PC-9 (cell line): ENCODE measurements around the gene PSKH1. TPM values are rescaled to one million over a fixed set of nuclear protein-coding genes. Genes with fewer than 3 reads are reported as not detected.
A peak's percentile ranks its signal among the peaks of the same experiment; 100 is the strongest.

Experiments
- BruUV-seq: library from RNA; stranded (reverse); fragments of 400-500 nt; replicated peaks from 2 replicates; lab custom pipeline; 2021; lab: Mats Ljungman, UMichigan
- CTCF ChIA-PET: fragments of 300-600 bp; sonication (Branson Sonifier 250); formaldehyde crosslinking; loops from one replicate; lab custom pipeline; 2022; ENCODE audit warnings: antibody characterized with exemption; lab: Charles Lee
- POLR2A ChIA-PET: fragments of 300-600 bp; sonication (Branson Sonifier 250); formaldehyde crosslinking; loops from one replicate; lab custom pipeline; 2022; ENCODE audit warnings: antibody characterized with exemption; ENCODE audit not compliant: unreplicated experiment; lab: Charles Lee
- DNase-seq, 2 experiments: peaks; one replicate each; pipeline versions ENCODE4 v3.0.0 to v3.0.0-alpha.2; 2015 to 2022; ENCODE audit warnings: mixed read lengths in 1 of 2
- H2AFZ ChIP-seq: fragments of 200-600 bp; sonication (generic); 2 replicates; pipeline ENCODE4 v1.8.1; 2017; ENCODE audit warnings: antibody characterized with exemption
- H3F3A ChIP-seq: fragments of 200-600 bp; sonication (generic); 2 replicates; pipeline ENCODE4 v1.8.1; 2017; ENCODE audit warnings: antibody characterized with exemption, mild to moderate bottlenecking, low read depth; ENCODE audit not compliant: insufficient read depth
- H3K27ac ChIP-seq: fragments of 200-600 bp; sonication (generic); 2 replicates; pipeline ENCODE4 v1.6.1; 2016; ENCODE audit warnings: mixed run types
- H3K27me3 ChIP-seq: fragments of 200-600 bp; sonication (generic); 2 replicates; pipeline ENCODE4 v1.6.1; 2016; ENCODE audit warnings: low read depth, mixed run types; ENCODE audit not compliant: insufficient read depth
- H3K36me3 ChIP-seq: fragments of 200-600 bp; sonication (generic); 2 replicates; pipeline ENCODE4 v1.6.1; 2016; ENCODE audit warnings: low read depth, mixed run types
- H3K4me1 ChIP-seq: fragments of 200-600 bp; sonication (generic); replicated peaks from 2 replicates; pipeline ENCODE4 v1.6.1; 2016; ENCODE audit warnings: mixed run types; ENCODE audit not compliant: insufficient read depth
- H3K4me2 ChIP-seq: fragments of 200-600 bp; sonication (generic); 2 replicates; pipeline ENCODE4 v1.6.1; 2017; ENCODE audit warnings: mixed run types
- H3K4me3 ChIP-seq: fragments of 200-600 bp; sonication (generic); 2 replicates; pipeline ENCODE4 v1.6.1; 2016; ENCODE audit warnings: mixed run types
- H3K79me2 ChIP-seq: fragments of 200-600 bp; sonication (generic); 2 replicates; pipeline ENCODE4 v1.6.1; 2017; ENCODE audit warnings: low read depth, mixed run types
- H3K9me2 ChIP-seq: fragments of 200-600 bp; sonication (generic); 2 replicates; pipeline ENCODE4 v1.8.1; 2017; ENCODE audit warnings: mild to moderate bottlenecking; ENCODE audit not compliant: insufficient read depth
- H3K9me3 ChIP-seq: fragments of 200-600 bp; sonication (generic); 2 replicates; pipeline ENCODE4 v1.8.1; 2016; ENCODE audit warnings: low read depth; ENCODE audit not compliant: insufficient read depth
- H4K20me1 ChIP-seq: fragments of 200-600 bp; sonication (generic); 2 replicates; pipeline ENCODE4 v1.8.1; 2017; ENCODE audit not compliant: insufficient read depth
- EZH2 ChIP-seq: fragments of 200-600 bp; sonication (generic); IDR thresholded peaks from 2 replicates; pipeline ENCODE4 v1.8.0; 2017; ENCODE audit warnings: antibody characterized with exemption, low read depth
- intact Hi-C: fragments of 100-400 bp; cut with micrococcal nuclease; formaldehyde crosslinking; loops from one replicate; pipeline ENCODE4 v1.10.0; 2022; ENCODE audit not compliant: unreplicated experiment
- total RNA-seq: library from RNA; stranded (reverse); gene quantifications from 2 replicates; pipeline ENCODE4 v1.2.3, GENCODE V29; 2021
- TF ChIP-seq, protein P1 (sequence below): fragments of 200-600 bp; sonication (generic); conservative IDR thresholded peaks from 2 replicates; pipeline ENCODE4 v1.6.1; 2017; ENCODE audit warnings: mixed run types, antibody characterized with exemption, mild to moderate bottlenecking, moderate library complexity

Gene PSKH1
- total RNA-seq, 1 experiment from 2014 or later: 25.8 TPM

GRCh38 chr16:67932462-67932840 is 39.4 kb downstream of the PSKH1 start:
- CTCF ChIA-PET: no interaction called here
- no peak for DNase-seq
- intact Hi-C loops: no loop called here
- Histone ChIP-seq H3K27me3 (no peaks in the 10 kb centered on the region), H3K9me3 (no peaks in the 10 kb centered on the region), H3K27ac (no peak overlapping the region), H3K36me3 (no peaks in the 10 kb centered on the region), H3K4me1 (peaks cover 6% of the 10 kb centered on the region; the same call in 1 of the 2 replicates), H3F3A (peaks cover 6% of the 10 kb centered on the region; the same call in 1 of the 2 replicates), H3K9me2 (no peaks in the 10 kb centered on the region), H3K79me2 (peaks cover 17% of the 10 kb centered on the region), H3K4me3 (no peak overlapping the region), H2AFZ (no peak overlapping the region), H3K4me2 (no peak overlapping the region), H4K20me1 (peaks cover 10% of the 10 kb centered on the region)
- TF ChIP-seq, protein P1, sequence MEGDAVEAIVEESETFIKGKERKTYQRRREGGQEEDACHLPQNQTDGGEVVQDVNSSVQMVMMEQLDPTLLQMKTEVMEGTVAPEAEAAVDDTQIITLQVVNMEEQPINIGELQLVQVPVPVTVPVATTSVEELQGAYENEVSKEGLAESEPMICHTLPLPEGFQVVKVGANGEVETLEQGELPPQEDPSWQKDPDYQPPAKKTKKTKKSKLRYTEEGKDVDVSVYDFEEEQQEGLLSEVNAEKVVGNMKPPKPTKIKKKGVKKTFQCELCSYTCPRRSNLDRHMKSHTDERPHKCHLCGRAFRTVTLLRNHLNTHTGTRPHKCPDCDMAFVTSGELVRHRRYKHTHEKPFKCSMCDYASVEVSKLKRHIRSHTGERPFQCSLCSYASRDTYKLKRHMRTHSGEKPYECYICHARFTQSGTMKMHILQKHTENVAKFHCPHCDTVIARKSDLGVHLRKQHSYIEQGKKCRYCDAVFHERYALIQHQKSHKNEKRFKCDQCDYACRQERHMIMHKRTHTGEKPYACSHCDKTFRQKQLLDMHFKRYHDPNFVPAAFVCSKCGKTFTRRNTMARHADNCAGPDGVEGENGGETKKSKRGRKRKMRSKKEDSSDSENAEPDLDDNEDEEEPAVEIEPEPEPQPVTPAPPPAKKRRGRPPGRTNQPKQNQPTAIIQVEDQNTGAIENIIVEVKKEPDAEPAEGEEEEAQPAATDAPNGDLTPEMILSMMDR: no peak
- no peak for TF ChIP-seq EZH2
- POLR2A ChIA-PET: no interaction called here
- BruUV-seq: no TSS peak

DNA sequence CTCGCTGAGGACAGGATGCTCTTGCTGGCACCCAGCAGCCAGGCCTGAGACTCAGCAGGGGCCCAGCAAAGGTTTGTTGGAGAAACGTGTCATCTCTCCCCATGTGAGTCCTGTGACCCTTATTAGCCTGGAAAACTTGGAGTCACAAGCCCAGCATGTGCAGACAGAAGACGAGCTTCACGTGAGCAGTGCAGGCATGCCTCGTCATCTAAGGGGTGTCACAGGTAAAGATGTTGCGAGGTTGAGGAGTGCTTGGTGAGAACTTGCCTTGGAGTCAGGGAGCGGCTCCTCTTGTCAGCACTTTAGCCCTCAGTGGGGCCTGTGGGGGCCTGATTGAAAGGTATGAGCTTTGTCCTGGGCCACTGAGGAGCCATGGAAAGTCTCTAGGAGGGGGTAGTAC is 40.8 kb downstream of the PSKH1 start:
- Histone ChIP-seq H3K27me3 (no peaks in the 10 kb centered on the region), H4K20me1 (peaks cover 1% of the 10 kb centered on the region; the same call in 1 of the 2 replicates), H3K27ac (no peak overlapping the region), H3K9me3 (no peaks in the 10 kb centered on the region), H2AFZ (no peak overlapping the region), H3K79me2 (peaks cover 18% of the 10 kb centered on the region), H3K36me3 (no peaks in the 10 kb centered on the region), H3K4me3 (no peak overlapping the region), H3K4me2 (no peak overlapping the region), H3K9me2 (no peaks in the 10 kb centered on the region), H3F3A (peaks cover 9% of the 10 kb centered on the region; the same call in 1 of the 2 replicates), H3K4me1 (peaks cover 6% of the 10 kb centered on the region; the same call in 1 of the 2 replicates)
- ChIA-PET POLR2A (no interaction called here), CTCF (no interaction called here)
- no TSS peak for BruUV-seq
- no peak for DNase-seq
- no peak for TF ChIP-seq EZH2
- TF ChIP-seq, protein P1: no peak
- intact Hi-C loops: no loop called here

DNA sequence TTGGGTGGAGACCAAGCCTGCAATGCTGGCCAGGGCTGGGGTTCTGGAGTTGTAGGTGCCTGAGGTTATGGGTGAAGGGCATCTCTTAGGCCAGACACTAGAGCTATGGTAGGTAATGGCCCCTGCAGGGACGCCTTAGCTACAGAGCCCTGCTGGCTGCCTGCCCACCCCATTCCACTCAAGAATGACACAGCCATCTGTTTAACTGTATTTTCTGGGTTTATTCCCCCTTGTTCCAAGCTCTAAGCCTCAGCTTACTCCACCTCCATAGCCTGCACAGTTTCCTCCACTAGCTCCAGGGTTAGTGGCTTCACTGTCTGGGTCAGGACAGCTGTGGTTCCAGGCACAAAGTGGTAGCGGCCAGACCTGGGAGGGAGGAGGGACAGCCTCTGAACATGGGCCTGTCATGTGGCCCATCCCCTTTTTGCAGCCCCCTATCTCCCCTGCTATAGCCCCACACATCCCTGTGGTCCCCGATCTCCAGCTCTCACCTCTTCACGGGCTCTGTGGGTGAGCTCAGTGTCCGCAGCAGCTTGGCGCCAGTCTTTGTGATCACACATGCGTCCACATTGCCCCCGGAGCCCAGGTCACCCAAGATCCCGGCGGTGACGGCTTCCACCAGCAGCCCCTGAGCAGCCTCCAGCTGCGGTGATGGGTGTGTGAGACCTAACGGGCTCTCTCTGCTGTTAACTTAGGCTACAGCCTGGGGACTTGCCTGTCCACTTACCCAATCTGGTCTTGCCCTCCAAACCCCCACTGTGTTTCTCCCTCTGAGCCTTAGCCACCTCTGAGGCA is 41.4 kb downstream of the PSKH1 start:
- Histone ChIP-seq H3K9me3 (no peaks in the 10 kb centered on the region), H4K20me1 (no peaks in the 10 kb centered on the region), H3K36me3 (no peaks in the 10 kb centered on the region), H3K27ac (no peak overlapping the region), H3K9me2 (no peaks in the 10 kb centered on the region), H2AFZ (no peak overlapping the region), H3K79me2 (peaks cover 18% of the 10 kb centered on the region), H3F3A (peaks cover 12% of the 10 kb centered on the region; the same call in 1 of the 2 replicates), H3K27me3 (no peaks in the 10 kb centered on the region), H3K4me1 (peaks cover 6% of the 10 kb centered on the region; the same call in 1 of the 2 replicates), H3K4me2 (peak overlapping the region; percentile 91), H3K4me3 (peak overlapping the region; percentile 88; the same call in 1 of the 2 replicates)
- ChIA-PET CTCF (interaction anchor here (0.5 to 0.6 kb wide), 3 partner anchors 45 to 421 kb away, joined by 3 to 7 read pairs (median 5); no protein-coding TSS in a partner anchor), POLR2A (no interaction called here)
- intact Hi-C loops: loop anchor here (5.0 kb wide), 1 partner anchor 298 kb away; no protein-coding TSS in a partner anchor
- no peak for DNase-seq
- TF ChIP-seq, protein P1: no peak
- TF ChIP-seq EZH2: no peak
- no TSS peak for BruUV-seq
